ENCODE data around the gene SNX12. TPM values are rescaled to one million over a fixed set of nuclear protein-coding genes. Genes with fewer than 3 reads are reported as not detected.

SNX12 gene
- total RNA-seq, 4 donors from 2014 or later = 41.6 to 52.2 (median 43.1) TPM

GRCh38 chrX:71095033-71095432 is 26.9 kb upstream of the SNX12 start:
- TF ChIP-seq POLR2A (IDR thresholded peaks at IDR 0.05) = no peak
- H3K27ac ChIP-seq = peak overlapping the region in 2 of 4 donors; percentile 82 to 89

GRCh38 chrX:71091263-71091662 is 23.1 kb upstream of the SNX12 start:
- TF ChIP-seq EP300 (IDR thresholded peaks at IDR 0.05) (no peak), POLR2A (IDR thresholded peaks at IDR 0.05) (no peak), CTCF (IDR thresholded peaks at IDR 0.05) (no peak)
- 62 to 79% methylated on average over 5 of the region's 5 CpGs for WGBS, 2 donors
- no peak for DNase-seq (ENCODE audit: low spot score in 2 of 2)
- no peak overlapping the region for H3K4me3 ChIP-seq
- peaks cover 0 to 4% (median 0%) of the 10 kb centered on the region in 4 donors for H3K4me1 ChIP-seq
- H3K36me3 ChIP-seq = no peaks in the 10 kb centered on the region
- no peaks in the 10 kb centered on the region for H3K9me3 ChIP-seq
- peaks cover 0 to 7% of the 10 kb centered on the region in 2 donors for H3K27me3 ChIP-seq
- no peak overlapping the region for H3K27ac ChIP-seq

More at GRCh38 chrX:71095033-71095432, 26.9 kb upstream of the SNX12 start:
- WGBS, 2 donors = 32 to 37% methylated on average over 6 of the region's 6 CpGs
- H3K4me3 ChIP-seq = peak overlapping the region; percentile 44 to 65 (median 57)
- peaks cover 0 to 7% of the 10 kb centered on the region in 2 donors for H3K27me3 ChIP-seq
- no peaks in the 10 kb centered on the region for H3K9me3 ChIP-seq
- no peak for DNase-seq (ENCODE audit: low spot score in 2 of 2)
- peaks cover 0 to 26% (median 3%) of the 10 kb centered on the region in 4 donors for H3K4me1 ChIP-seq
- no peaks in the 10 kb centered on the region for H3K36me3 ChIP-seq

GRCh38 chrX:71085900-71086299 is 17.8 kb upstream of the SNX12 start:
- H3K36me3 ChIP-seq = no peaks in the 10 kb centered on the region
- H3K27ac ChIP-seq = no peak overlapping the region
- no peak overlapping the region for H3K4me3 ChIP-seq
- no peaks in the 10 kb centered on the region for H3K4me1 ChIP-seq
- no peak for TF ChIP-seq POLR2A (IDR thresholded peaks at IDR 0.05)
- TF ChIP-seq EP300 (IDR thresholded peaks at IDR 0.05) = no peak
- TF ChIP-seq CTCF (IDR thresholded peaks at IDR 0.05) = no peak
- no peak for DNase-seq (ENCODE audit: low spot score in 2 of 2)
- no peaks in the 10 kb centered on the region for H3K27me3 ChIP-seq
- no peaks in the 10 kb centered on the region for H3K9me3 ChIP-seq
- WGBS, 2 donors = 33 to 48% methylated on average over 4 of the region's 4 CpGs

GRCh38 chrX:71082822-71083221 is 14.7 kb upstream of the SNX12 start:
- no peak overlapping the region for H3K27ac ChIP-seq
- no peaks in the 10 kb centered on the region for H3K27me3 ChIP-seq
- no peaks in the 10 kb centered on the region for H3K4me1 ChIP-seq
- no peak for DNase-seq (ENCODE audit: low spot score in 2 of 2)
- TF ChIP-seq CTCF (IDR thresholded peaks at IDR 0.05) (no peak), EP300 (IDR thresholded peaks at IDR 0.05) (no peak), POLR2A (IDR thresholded peaks at IDR 0.05) (no peak)
- H3K36me3 ChIP-seq = no peaks in the 10 kb centered on the region
- WGBS, 2 donors = 79 to 86% methylated on average over 2 to 4 of the region's 4 CpGs
- no peaks in the 10 kb centered on the region for H3K9me3 ChIP-seq
- no peak overlapping the region for H3K4me3 ChIP-seq

GRCh38 chrX:71082124-71082647 is 14.1 kb upstream of the SNX12 start:
- no peak for DNase-seq (ENCODE audit: low spot score in 2 of 2)
- no peaks in the 10 kb centered on the region for H3K27me3 ChIP-seq
- 77 to 78% methylated on average over 5 of the region's 5 CpGs for WGBS, 2 donors
- TF ChIP-seq EP300 (IDR thresholded peaks at IDR 0.05) (no peak), POLR2A (IDR thresholded peaks at IDR 0.05) (no peak), CTCF (IDR thresholded peaks at IDR 0.05) (no peak)
- H3K27ac ChIP-seq = no peak overlapping the region
- no peaks in the 10 kb centered on the region for H3K36me3 ChIP-seq
- no peak overlapping the region for H3K4me3 ChIP-seq
- H3K9me3 ChIP-seq = no peaks in the 10 kb centered on the region
- no peaks in the 10 kb centered on the region for H3K4me1 ChIP-seq

All from tibial nerve (tissue), 4 donors.